ENCODE results near the gene KIZ. TPM values are rescaled to one million over a fixed set of nuclear protein-coding genes. Genes with fewer than 3 reads are reported as not detected.

Gene KIZ
- total RNA-seq, 1 donor from 2014 or later, result 15.0 TPM

GRCh38 chr20:21294755-21295154 is 168.9 kb downstream of the KIZ start:
- Mint-ChIP-seq H3K27ac (ENCODE audit: unreplicated experiment) (no peak overlapping the region), H3K4me3 (no peak overlapping the region), H3K36me3 (ENCODE audit: low read depth) (no peaks in the 10 kb centered on the region), H3K27me3 (ENCODE audit: low read depth) (peaks cover 52% of the 10 kb centered on the region), H3K9me3 (no peaks in the 10 kb centered on the region), H3K4me1 (no peaks in the 10 kb centered on the region)
- no peak for DNase-seq (ENCODE audit: low read depth, low spot score)
- no peak for TF ChIP-seq CTCF (conservative IDR thresholded peaks at IDR 0.05)

Other genes with a start within 250 kb of the KIZ start
- gene LINC00237, start 19.7 kb upstream of the KIZ start, total RNA-seq, result not detected in 2 replicates
- 101 and 102 TPM in 2 replicates for gene XRN2, start 177.2 kb downstream of the KIZ start, total RNA-seq

All from neural crest cell (in vitro differentiated cells).